Activated T-cell treated with anti-CD3 and anti-CD28 coated beads for 4 hours (primary cell): ENCODE results near the gene ATAD2B.
"Not testable (repeated sequence)": the region's sequence is repeated elsewhere in the genome, so short reads cannot be mapped to it uniquely, and the experiment has no call there.

Source experiments
- DNase-seq: peaks from one replicate; pipeline ENCODE4 v3.0.0-alpha.2; 2020

The ATAD2B gene

DNA sequence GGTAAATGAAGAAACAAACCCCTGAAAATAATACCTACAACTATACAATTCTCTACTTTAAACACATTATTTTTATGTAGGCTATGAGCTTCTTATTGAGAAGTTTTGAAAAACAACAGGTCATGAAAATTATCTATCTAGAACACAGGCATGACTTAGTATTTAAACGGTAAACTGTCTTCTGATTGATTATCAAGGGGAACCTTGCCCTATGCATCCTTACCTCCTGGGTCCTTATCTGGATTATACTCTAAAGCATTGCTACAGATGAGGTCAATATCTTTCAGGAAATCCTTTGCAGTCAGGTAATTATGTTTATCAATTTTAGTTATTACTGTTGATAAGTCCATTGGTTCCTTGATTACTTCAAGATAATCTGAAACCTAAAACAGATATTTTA is 144.3 kb downstream of the ATAD2B start:
- DNase-seq, result no peak

DNA sequence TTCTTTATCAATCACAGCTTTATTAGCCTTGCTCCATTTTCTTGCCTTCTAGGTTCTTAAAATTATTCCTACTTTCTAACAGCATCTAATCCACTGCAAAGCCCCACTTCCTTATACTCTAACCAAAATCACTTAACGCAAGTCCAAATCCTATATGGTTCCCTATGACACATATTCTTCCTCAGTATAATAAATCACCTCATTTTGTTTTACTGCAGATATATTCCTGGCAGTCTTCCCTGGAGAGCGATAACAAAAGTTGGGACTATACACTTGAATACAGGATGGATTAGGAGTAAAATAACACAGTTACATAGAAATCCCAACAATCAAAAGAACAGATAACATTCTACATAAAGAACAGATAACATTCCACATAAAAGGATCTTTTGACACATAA is 144.8 kb downstream of the ATAD2B start:
- no peak for DNase-seq

DNA sequence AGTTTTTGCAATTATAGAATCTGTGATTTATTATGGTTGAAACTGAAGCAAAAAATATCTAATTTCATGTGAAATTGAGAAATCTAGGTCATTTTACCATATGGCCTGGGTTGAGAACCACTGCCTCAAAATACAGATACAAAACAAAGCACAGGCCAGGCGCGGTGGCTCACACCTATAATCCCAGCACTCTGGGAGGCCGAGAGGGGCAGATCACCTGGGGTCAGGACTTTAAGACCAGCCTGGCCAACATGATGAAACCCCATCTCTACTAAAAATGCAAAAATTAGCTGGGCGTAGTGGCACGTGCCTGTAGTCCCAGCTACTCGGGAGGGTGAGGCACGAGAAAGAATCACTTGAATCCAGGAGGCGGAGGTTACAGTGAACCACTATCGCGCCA is 146.5 kb downstream of the ATAD2B start:
- DNase-seq, result not testable (repeated sequence)

DNA sequence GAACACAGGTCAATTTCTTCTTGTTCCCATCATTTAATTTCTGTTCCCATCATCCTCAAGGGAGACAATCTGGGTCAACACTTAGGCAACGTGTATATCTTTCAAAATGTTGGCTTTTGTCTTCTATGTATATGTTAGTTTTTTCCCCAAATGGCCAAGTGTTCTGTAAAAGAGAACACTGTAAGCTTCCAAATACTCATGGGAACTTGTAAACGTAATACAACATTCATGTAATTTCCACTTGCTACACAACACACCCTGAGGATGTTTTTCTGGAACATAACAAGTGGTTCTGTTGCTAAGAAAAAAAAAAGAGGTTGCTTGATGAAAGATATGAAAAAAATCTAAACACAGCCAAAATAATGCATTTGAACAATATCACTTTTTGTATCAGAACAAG is 149.1 kb downstream of the ATAD2B start:
- DNase-seq, result no peak

DNA sequence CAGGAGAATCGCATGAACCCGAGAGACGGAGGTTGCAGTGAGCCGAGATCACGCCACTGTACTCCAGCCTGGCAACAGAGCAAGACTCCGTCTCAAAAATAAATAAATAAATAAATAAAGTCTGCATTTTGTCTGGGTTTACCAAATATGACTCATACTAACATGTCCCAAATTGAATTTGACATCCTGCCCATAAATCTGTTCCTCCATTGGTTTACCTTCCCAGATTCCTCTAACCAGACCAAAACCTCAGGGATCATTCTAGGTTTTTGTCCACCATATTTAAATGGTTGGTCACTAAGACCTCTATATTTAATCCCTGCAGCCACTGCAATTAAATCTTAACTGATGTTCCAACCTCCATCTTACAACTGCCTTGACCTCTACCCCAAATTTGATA is 150.9 kb downstream of the ATAD2B start:
- no peak for DNase-seq

DNA sequence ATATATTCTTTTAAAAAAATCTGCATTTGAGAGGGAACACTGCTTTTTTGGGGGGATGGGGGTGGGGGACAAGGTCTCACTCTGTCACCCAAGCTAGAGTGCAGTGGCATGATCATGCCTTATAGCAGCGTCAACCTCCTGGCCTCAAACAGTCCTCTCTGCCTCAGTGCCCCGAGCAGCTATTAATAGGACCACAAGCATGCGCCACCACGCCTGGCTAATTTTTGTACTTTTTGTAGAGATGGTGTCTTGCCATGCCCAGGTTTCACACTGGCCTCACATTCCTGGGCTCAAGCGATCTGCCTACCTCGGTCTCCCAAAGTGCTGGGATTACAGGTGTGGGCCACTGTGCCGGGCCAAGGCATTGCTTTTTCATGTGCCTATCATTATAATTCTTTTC is 154.2 kb downstream of the ATAD2B start:
- DNase-seq, result no peak

DNA sequence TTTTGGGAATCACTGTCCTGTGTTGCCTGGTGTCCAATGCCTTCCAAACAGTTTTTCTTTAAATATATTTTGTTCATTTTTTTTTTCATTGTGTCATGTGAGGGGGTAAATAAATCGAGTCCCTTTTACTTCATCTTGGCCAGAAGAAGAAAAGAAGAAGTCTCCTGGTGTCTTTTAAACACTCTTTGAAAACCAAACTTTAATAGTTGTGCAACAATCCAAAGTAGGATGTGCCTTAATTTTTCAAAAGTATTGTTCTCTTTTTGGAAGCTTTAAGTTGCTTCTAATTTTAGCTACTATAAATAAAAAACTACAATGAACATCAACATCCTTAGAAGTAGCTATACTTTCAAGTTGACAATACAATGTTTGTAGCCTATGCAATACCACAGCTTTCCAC is 154.9 kb downstream of the ATAD2B start:
- no peak for DNase-seq

DNA sequence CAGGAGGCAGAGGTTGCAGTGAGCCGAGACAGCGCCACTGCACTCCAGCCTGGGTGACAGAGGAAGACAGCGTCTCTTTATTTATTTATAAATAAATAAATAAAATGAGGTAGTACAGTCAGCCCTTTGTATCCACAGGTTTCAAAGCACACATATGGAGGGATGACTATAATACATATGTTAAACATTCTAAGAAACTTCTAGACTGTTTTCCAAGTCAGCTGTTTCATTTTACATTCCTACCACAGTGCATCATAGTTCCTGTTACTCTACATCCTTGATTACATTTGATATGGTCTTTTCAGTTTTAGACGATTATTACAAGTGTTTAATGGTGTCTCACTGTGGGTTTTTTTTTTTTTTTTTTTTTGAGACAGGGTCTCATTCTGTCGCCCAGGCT is 157.6 kb downstream of the ATAD2B start:
- DNase-seq, result no peak

DNA sequence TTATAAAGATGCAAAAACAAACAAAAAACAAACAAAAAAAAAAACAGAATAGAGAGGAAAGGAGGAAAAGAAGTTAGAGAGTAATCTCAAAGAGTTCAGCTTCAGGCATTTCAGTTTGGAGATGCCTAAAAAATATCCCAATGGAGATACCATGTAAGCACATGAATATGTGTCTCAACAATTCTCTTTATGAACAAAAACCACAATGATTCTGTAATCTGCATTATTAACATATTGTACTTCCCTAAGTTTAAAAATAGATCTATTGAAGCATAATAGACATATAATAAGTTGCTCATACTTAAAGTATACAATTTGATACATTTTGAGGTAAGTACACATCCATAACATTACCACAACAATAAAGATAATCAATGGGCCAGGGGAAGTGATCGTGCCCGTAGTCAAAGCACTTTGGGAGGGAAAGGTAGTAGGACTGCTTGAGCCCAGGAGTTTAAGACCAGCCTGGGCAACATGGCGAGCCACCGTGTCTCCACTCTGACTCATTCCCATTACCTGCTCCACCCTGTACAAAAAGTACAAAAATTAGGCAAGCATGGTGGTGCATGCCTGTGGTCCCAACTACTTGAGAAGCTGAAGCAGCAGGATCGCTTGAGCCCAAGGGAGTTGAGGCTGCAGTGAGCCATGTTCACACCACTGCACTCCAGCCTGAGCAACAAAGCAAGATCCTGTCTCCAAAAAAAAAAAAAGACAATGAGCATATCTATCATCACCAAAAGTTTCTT is 158.9 kb downstream of the ATAD2B start:
- no peak for DNase-seq

DNA sequence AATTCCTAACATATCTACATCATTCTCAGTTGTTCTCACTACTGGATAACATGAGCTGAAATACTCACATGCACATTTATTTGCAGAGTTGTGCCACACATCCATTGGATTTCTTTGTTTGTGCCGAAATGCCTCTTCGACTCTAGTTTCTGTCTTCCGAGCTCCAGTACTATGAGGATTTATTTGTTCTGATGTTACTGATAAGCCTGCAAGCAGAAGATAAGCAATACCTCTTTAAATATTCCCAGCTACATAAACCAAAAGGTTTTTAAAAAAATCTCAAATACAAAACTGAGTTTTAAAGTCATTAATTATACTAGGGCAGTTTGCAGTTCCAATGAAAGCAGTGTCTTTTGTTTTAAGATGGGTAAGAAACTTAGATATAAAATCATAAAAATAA is 164.8 kb downstream of the ATAD2B start:
- DNase-seq, result no peak

DNA sequence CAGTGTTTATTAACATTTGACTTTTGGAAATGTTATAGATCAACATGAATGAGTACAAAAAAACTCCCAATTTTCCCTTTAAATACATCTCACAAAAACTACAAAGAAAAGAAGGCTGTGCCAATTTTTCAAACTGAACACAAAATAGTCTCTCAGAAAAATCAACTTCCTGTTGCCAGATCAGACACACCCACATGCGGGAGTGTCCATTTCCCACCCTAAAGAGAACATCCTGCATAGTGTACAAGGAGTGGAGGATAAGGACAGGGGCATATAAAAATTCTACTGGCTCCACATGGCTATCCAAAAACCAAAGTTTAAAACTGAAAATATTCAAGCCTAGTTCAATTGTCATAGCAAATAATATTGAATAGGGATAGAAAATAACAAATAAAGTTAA is 165.3 kb downstream of the ATAD2B start:
- DNase-seq, result no peak

DNA sequence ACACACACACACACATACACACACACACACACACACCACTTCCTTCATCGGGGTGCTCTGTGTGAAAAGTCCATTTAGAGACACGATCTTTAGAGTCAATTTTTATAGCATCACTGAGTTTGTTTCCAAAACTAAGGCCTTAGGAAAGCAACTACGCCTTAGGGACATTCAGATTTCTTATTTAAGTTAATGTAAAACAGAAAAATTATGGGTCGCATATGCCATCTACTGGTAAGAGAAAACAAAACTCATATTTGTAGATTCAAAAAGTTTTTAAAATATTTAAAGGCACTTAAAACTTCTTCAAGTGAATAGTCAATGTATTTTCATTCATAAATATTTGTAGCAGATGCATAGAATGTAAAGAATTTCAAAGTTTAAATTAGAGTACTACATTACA is 166.2 kb downstream of the ATAD2B start:
- no peak for DNase-seq

DNA sequence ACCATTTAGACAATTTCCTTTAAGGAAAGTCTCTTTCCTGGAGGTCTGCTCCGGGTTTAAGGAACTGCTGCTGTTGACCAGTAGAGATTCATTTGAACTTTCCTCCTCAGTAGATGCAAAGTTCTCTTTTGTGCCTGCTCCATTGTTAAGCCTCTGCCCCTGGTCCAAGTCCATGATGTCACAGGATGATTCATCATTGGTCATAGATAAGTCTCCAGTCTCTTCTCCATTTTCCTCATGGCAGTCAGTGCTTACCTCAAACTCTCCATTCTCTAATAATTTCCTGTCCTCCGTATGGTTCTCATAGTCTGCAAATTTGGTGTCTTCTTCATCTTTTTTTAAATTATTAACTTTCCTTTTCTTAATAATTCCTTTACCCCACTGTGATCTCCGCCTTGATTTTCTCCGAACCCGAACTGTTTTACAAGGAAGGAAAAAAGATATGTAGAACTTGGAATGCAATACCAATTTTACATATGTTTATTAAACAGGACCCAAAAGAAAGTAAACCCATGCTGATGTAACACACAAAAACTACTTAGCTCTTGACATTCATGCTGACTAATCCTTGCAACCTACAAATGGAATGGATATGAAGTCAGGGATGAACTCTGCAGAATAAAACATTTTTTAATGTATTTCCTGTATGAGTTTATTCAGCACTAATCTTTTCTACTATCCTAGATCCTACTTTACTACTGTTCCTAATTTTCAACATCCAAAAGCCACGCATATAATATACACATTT is 169.1 kb downstream of the ATAD2B start:
- DNase-seq, result no peak

DNA sequence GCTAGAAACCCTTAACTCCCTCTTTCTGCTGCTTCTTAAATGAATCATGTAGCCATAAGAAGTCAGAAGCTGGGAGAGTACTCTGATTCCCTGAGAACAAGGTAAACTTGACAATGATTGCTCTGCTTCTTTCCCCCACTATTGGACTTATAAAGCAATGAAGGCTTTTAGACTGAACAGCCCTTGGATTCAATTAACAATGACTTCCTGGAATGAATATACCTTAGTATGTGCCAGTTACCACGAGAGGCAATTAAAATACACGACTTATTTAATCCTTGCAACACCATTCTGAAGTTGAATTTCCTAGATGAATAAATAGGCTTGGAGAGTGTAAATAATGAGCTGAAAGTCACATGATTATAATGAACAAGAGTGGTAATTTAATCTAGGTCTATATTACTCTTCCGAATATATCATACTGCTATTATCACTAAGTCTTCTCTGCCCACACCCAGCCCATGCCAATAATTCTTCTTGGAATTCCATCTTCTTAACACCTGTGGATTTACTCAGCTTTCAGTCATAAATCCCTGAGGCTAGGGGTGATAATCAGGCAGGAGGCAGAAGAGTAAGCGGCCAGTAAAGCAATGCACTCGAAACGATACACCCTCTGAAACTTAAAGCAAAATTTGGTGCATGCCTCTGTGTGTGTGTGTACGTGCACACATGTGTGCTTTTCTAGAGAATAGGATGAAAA is 170.2 kb downstream of the ATAD2B start:
- no peak for DNase-seq

DNA sequence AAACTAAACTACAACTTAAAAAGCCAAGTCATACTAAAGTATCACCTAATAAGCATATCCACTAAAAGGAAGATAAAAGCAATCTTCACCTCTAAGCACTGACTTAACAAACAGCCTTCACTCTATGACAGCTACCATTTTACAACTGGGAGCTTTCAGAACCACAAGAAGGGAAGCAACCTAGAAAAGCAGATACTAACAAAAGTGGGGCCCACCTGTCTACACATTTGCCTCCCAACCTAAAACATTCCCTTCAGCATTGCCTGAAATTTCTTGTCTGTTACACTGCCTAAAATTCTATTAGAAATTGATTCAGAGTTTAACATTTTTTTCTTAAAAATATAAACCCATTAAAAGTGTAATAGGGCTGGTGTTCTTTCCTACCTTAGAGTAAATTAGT is 172.0 kb downstream of the ATAD2B start:
- no peak for DNase-seq

DNA sequence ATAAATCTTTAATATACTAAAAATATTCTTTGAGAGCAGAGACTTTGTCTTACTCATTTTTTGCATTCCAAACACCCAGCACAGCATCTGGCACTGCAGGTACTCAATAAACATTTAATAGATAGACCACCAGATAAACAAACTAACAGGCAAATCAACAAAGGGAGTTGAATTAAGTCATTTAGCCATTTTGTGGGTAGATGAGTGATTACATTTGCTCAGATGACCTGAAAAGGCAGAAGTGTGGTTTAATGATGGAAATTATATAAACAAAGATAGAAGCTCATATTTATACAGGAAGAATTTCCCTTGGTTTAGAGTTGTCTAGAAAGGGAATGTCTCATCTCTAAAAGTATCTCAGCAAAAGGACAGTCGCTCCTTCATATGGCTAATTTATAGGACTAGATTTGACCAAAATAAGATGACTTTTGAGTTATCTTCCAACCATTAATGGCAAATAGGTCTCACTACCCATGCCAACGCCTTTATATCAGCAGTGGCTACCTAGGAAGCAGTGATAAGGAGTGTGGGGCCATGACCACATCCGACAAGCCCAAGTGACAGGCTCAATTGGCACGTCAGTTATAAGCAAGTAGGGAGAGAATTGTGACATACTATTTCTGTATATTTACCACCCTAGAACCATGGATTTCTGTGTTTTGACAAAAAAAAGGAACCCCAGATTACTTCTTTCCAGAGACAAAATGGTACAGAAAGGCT is 173.5 kb downstream of the ATAD2B start:
- no peak for DNase-seq

DNA sequence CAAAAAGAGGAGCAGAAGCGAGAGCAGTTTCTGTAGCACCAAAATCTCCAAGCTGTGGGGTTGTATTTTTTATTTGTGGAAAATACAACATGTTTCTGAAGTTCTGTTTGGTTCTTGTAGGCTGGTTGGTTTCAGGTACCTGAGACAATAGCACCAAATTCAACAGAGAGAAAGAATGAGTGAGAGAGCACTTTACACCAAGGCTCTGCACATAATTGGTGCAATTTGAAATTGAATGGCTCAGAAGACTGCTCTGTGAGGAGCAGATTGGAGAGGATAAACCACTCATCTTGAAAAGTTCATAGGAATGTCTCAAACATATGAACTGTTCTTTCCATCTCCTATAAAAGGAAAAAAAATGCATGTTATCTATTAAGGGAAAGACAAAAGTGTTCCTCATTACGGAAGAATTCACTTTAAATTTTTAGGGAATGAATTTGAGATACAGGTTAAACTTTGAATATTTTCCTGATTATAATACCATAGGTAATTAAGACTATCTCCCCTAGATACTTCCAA is 175.1 kb downstream of the ATAD2B start:
- DNase-seq, result no peak

DNA sequence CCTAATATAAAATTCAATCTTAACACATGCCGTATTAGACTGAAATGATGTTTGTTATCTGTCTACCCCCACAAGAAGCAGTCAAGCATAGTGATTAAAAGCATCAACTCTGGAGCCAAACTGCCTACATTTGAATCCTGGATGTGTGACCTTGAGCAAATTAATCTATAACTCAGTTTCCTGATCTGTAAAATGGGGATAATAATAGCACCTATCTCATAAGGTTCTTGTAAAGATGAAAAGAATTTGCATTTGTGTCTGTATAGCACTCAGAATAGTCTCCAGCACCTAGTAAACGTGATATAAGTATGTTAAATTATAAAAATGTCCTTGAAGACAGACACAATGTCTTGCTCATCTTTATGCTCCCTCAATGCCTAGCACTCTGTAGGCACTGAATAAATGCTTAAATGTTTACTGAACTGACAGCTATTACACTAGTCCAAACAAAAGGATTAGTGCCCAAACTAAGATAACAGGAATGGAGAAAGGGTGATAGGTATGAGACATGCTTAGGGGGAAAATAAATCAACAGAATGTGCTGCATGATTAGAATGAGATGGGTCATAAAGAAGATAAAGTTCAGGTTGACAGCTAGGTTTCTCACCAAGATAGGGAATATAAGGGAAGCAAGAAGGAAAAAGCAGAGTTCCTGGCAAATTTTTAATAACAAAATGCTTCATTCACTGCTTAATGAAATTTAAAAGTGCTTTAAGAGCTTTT is 180.6 kb downstream of the ATAD2B start:
- DNase-seq, result no peak

DNA sequence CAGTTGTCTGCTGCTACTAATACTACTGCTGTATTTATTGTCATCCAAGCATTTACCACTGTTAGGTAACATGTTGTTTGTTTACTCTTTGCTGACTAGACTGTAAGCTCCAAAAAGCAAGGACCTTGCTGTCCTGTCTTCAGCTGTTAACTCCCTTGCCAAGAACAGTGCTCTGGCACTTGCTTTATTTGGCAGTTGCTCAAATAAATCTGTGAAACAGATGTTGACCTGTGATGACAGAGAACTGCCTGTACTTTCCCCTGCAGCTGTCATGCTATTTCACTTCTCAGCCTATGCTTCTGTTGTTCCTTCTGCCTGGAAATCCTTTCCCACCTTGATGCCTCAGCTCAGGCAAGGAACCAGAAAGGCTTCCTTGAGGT is 181.2 kb downstream of the ATAD2B start:
- DNase-seq, result no peak

DNA sequence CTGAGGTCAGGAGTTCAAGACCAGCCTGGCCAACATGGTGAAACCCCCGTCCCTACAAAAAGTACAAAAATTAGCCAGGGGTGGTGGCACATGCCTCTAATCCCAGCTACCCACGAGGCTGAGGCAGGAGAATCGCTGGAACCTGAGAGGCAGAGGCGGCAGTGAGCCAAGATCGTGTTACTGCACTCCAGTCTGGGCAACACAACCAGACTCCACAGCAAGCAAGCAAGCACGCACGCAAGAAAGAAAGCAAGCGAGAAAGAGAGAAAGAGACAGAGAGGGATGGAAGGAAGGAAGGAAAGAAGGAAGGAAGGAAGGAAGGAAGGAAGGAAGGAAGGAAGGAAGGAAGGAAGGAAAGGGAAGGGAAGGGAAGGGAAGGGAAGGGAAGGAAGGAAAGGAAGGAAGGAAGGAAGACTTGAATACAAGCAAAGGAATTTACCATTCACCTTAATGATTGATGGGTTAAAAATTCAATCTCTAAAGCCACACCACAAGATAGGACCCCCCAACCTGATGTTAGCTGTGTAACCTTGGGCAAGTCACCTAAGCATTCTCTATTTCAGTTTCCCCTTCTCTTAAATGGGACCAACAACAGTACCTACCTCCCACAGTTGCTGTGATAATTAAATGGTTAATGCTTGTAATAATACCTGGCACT is 181.7 kb downstream of the ATAD2B start:
- no peak for DNase-seq

DNA sequence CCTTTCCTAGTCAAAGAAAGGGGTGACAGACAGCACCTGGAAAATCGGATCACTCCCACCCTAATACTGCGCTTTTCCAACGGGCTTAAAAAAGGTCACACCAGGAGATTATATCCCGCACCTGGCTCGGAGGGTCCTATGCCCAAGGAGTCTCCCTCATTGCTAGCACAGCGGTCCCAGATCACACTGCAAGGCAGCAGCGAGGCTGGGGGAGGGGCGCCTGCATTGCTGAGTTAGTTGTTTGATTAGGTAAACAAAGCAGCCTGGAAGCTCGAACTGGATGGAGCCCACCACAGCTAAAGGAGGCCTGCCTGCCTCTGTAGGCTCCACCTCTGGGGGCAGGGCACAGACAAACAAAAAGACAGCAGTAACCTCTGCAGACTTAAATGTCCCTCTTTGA is 190.1 kb downstream of the ATAD2B start:
- DNase-seq, result not testable (repeated sequence)

DNA sequence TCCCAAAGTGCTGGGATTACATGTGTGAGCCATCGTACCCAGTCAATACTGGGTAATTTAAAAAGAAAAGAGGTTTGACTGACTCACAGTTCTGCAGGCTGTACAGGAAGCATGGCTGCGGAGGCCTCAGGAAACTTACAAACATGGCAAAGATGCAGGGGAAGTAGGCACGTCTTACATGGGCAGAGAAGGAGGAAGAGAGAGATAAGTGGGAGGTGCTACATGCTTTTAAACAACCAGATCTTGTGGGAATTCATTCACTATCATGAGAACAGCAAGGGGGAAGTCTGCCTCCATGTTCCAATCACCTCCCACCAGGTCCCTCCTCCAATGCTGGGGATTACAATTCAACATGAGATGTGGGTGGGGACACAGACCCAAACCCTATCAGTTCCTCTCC is 192.5 kb downstream of the ATAD2B start:
- DNase-seq, result no peak
